ENCODE data around the gene SNX17. TPM values are rescaled to one million over a fixed set of nuclear protein-coding genes. Genes with fewer than 3 reads are reported as not detected.

Gene SNX17
- total and polyA plus RNA-seq, 3 experiments from 2014 or later: 122 to 211 (median 130) TPM

Other genes with a start within 250 kb of the SNX17 start
- under 1 TPM; 0.33 to 0.90 TPM for gene ABHD1, start 246.8 kb upstream of the SNX17 start, total RNA-seq
- gene ABHD1, start 246.8 kb upstream of the SNX17 start, polyA plus RNA-seq: 1.4 TPM
- 10 to 100 TPM; 79.5 to 80.6 TPM for gene PREB, start 236.0 kb upstream of the SNX17 start, total RNA-seq
- gene PREB, start 236.0 kb upstream of the SNX17 start, polyA plus RNA-seq: 68.6 TPM
- not detected for gene PRR30, start 231.2 kb upstream of the SNX17 start, total RNA-seq
- gene PRR30, start 231.2 kb upstream of the SNX17 start, polyA plus RNA-seq: not detected
- not detected for gene TCF23, start 221.6 kb upstream of the SNX17 start, total RNA-seq
- not detected for gene TCF23, start 221.6 kb upstream of the SNX17 start, polyA plus RNA-seq
- gene ATRAID, start 158.6 kb upstream of the SNX17 start, total RNA-seq: 100 to 1,000 TPM; 101 to 106 TPM
- gene ATRAID, start 158.6 kb upstream of the SNX17 start, polyA plus RNA-seq: 296 TPM
- gene SLC5A6, start 158.3 kb upstream of the SNX17 start, total RNA-seq: 100 to 1,000 TPM; 109 to 110 TPM
- 21.0 TPM for gene SLC5A6, start 158.3 kb upstream of the SNX17 start, polyA plus RNA-seq
- gene CAD, start 153.2 kb upstream of the SNX17 start, total RNA-seq: 100 to 1,000 TPM; 147 to 154 TPM
- 27.0 TPM for gene CAD, start 153.2 kb upstream of the SNX17 start, polyA plus RNA-seq
- under 1 TPM; 0.33 to 0.55 TPM for gene SLC30A3, start 107.6 kb upstream of the SNX17 start, total RNA-seq
- gene SLC30A3, start 107.6 kb upstream of the SNX17 start, polyA plus RNA-seq: not detected
- not detected for gene DNAJC5G, start 95.2 kb upstream of the SNX17 start, total RNA-seq
- gene DNAJC5G, start 95.2 kb upstream of the SNX17 start, polyA plus RNA-seq: not detected
- under 1 TPM; 0.22 TPM for gene TRIM54, start 88.2 kb upstream of the SNX17 start, total RNA-seq
- not detected for gene TRIM54, start 88.2 kb upstream of the SNX17 start, polyA plus RNA-seq
- gene UCN, start 62.2 kb upstream of the SNX17 start, total RNA-seq: 1 to 10 TPM; 1.7 to 2.6 TPM
- gene UCN, start 62.2 kb upstream of the SNX17 start, polyA plus RNA-seq: 0.71 TPM
- 10 to 100 TPM; 85.9 to 86.4 TPM for gene MPV17, start 47.5 kb upstream of the SNX17 start, total RNA-seq
- gene MPV17, start 47.5 kb upstream of the SNX17 start, polyA plus RNA-seq: 118 TPM
- 10 to 100 TPM; 76.7 to 81.7 TPM for gene GTF3C2, start 13.9 kb upstream of the SNX17 start, total RNA-seq
- gene GTF3C2, start 13.9 kb upstream of the SNX17 start, polyA plus RNA-seq: 43.5 TPM
- 10 to 100 TPM; 46.6 to 47.1 TPM for gene EIF2B4, start 278 bp upstream of the SNX17 start, total RNA-seq
- gene EIF2B4, start 278 bp upstream of the SNX17 start, polyA plus RNA-seq: 32.7 TPM
- gene ZNF513, start 10.1 kb downstream of the SNX17 start, total RNA-seq: 1 to 10 TPM; 9.2 to 9.9 TPM
- gene ZNF513, start 10.1 kb downstream of the SNX17 start, polyA plus RNA-seq: 4.7 TPM
- 100 to 1,000 TPM; 189 to 191 TPM for gene PPM1G, start 39.0 kb downstream of the SNX17 start, total RNA-seq
- 104 TPM for gene PPM1G, start 39.0 kb downstream of the SNX17 start, polyA plus RNA-seq
- gene NRBP1, start 58.0 kb downstream of the SNX17 start, total RNA-seq: 10 to 100 TPM; 77.2 to 81.0 TPM
- 128 TPM for gene NRBP1, start 58.0 kb downstream of the SNX17 start, polyA plus RNA-seq
- gene KRTCAP3, start 71.8 kb downstream of the SNX17 start, total RNA-seq: 1 to 10 TPM; 4.0 to 5.4 TPM
- gene KRTCAP3, start 71.8 kb downstream of the SNX17 start, polyA plus RNA-seq: 0.71 TPM
- 10 to 100 TPM; 12.0 to 13.8 TPM for gene IFT172, start 119.1 kb downstream of the SNX17 start, total RNA-seq
- 5.3 TPM for gene IFT172, start 119.1 kb downstream of the SNX17 start, polyA plus RNA-seq
- gene FNDC4, start 124.6 kb downstream of the SNX17 start, total RNA-seq: under 1 TPM in 1 of 2 experiments, not detected in 1; 0.15 TPM
- not detected for gene FNDC4, start 124.6 kb downstream of the SNX17 start, polyA plus RNA-seq
- gene GCKR, start 126.2 kb downstream of the SNX17 start, total RNA-seq: not detected
- gene GCKR, start 126.2 kb downstream of the SNX17 start, polyA plus RNA-seq: not detected
- 10 to 100 TPM; 20.6 to 21.8 TPM for gene ZNF512, start 212.4 kb downstream of the SNX17 start, total RNA-seq
- gene ZNF512, start 212.4 kb downstream of the SNX17 start, polyA plus RNA-seq: 39.1 TPM